Endodermal cell (in vitro differentiated cells): ENCODE data around the gene RUBCNL. TPM values are rescaled to one million over a fixed set of nuclear protein-coding genes. Genes with fewer than 3 reads are reported as not detected.

Source experiments
- DNase-seq: peaks from one replicate; pipeline ENCODE4 v3.0.0-alpha.2; 2017
- H3K27ac ChIP-seq: 2 replicates; pipeline ENCODE4 v1.5.1; 2013; ENCODE audit warnings: mild to moderate bottlenecking, low read depth, low read length, moderate library complexity
- H3K27me3 ChIP-seq: 2 replicates; pipeline ENCODE4 v1.6.1; 2013; ENCODE audit warnings: mild to moderate bottlenecking, low read length, moderate library complexity; ENCODE audit not compliant: insufficient read depth, control insufficient read depth, poor library complexity, severe bottlenecking
- H3K36me3 ChIP-seq: 2 replicates; pipeline ENCODE4 v1.7.0; 2013; ENCODE audit warnings: mild to moderate bottlenecking, low read length, moderate library complexity; ENCODE audit not compliant: control insufficient read depth, insufficient read depth
- H3K4me1 ChIP-seq: one replicate; pipeline ENCODE4 v1.7.0; 2013; ENCODE audit warnings: low read length; ENCODE audit not compliant: control insufficient read depth, insufficient read depth
- H3K4me3 ChIP-seq: 2 replicates; pipeline ENCODE4 v1.5.1; 2013; ENCODE audit warnings: mild to moderate bottlenecking, low read length, moderate library complexity
- H3K9ac ChIP-seq: 2 replicates; pipeline ENCODE4 v1.6.1; 2013; ENCODE audit warnings: mild to moderate bottlenecking, low read length, moderate library complexity; ENCODE audit not compliant: poor library complexity, severe bottlenecking; ENCODE audit errors: extremely low read depth
- H3K9me3 ChIP-seq: 2 replicates; pipeline ENCODE4 v1.6.1; 2013; ENCODE audit warnings: mild to moderate bottlenecking, low read length, moderate library complexity; ENCODE audit not compliant: control insufficient read depth
- H3K27ac Mint-ChIP-seq: 2 replicates; pipeline ENCODE4 v1.8.0; 2020; ENCODE audit warnings: mixed read lengths
- H3K27me3 Mint-ChIP-seq: 2 replicates; pipeline ENCODE4 v1.8.0; 2021; ENCODE audit warnings: mild to moderate bottlenecking, mixed read lengths; ENCODE audit not compliant: insufficient read depth
- H3K36me3 Mint-ChIP-seq: 2 replicates; pipeline ENCODE4 v1.8.0; 2020; ENCODE audit warnings: low read depth, mixed read lengths
- H3K4me1 Mint-ChIP-seq: 2 replicates; pipeline ENCODE4 v1.8.0; 2020; ENCODE audit warnings: mixed read lengths
- H3K4me3 Mint-ChIP-seq: 2 replicates; pipeline ENCODE4 v1.8.0; 2020; ENCODE audit warnings: mild to moderate bottlenecking, moderate library complexity, mixed read lengths
- H3K9me3 Mint-ChIP-seq: 2 replicates; pipeline ENCODE4 v1.8.0; 2020; ENCODE audit warnings: mild to moderate bottlenecking, mixed read lengths
- CTCF ChIP-seq: fragments of 200-600 bp; sonication (generic); conservative IDR thresholded peaks from 2 replicates; pipeline ENCODE4 v1.5.0; 2021; ENCODE audit warnings: antibody characterized with exemption, mild to moderate bottlenecking
- WGBS, 2 experiments: methylation state at CpG; one replicate each; pipeline versions ENCODE4 v1.1.5 to v1.1.7; 2013; ENCODE audit warnings: missing lambda C conversion rate in 2 of 2, mixed read lengths in 1 of 2; ENCODE audit not compliant: insufficient coverage in 1 of 2, insufficient read length in 1 of 2; 5-methylcytosine and 5-hydroxymethylcytosine counted together
- total RNA-seq, 2 donors: library from RNA; stranded (reverse); fragmentation: NEBNext Ultra II Directional in 1 of 2; extraction: Animal tissue kit (Norgen Biotek cat#: 25700) in 1 of 2; gene quantifications; 2 replicates in 1 of 2; 3 replicates in 1 of 2; pipeline ENCODE4 v1.2.1, GENCODE V29; 2021

RUBCNL gene
- total RNA-seq, 2 donors from 2014 or later, result 3.1 to 3.6 TPM

DNA sequence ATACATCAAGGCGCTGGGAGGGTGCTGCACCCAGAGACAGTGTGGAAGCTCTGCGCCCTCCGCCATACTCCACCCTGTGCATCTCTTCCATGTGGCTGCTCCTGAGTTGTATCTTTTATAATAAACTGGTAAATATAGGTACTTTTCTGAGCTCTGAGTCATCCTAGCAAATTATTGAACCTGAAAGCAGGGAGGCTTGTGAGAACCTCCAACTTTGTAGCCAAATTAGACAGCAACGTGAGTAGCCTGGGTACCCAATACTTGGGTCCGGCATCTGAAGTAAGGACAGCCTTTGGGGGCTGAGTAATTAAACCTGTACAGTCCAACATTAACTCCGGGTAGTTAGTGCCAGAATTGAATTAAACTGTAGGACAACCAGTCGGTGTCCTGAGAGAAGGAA, 57.4 kb downstream of the RUBCNL start:
- Mint-ChIP-seq H3K4me3 (no peak overlapping the region), H3K27me3 (peaks cover 2% of the 10 kb centered on the region), H3K27ac (no peak overlapping the region), H3K9me3 (no peaks in the 10 kb centered on the region), H3K36me3 (no peaks in the 10 kb centered on the region), H3K4me1 (peaks cover 4% of the 10 kb centered on the region)
- no peak overlapping the region for H3K4me3 ChIP-seq
- no peaks in the 10 kb centered on the region for H3K36me3 ChIP-seq
- TF ChIP-seq CTCF, result no peak
- no peak overlapping the region for H3K27ac ChIP-seq
- no peaks in the 10 kb centered on the region for H3K9me3 ChIP-seq
- H3K4me1 ChIP-seq, result no peaks in the 10 kb centered on the region
- WGBS, 2 experiments, result 89 to 100% methylated on average over 3 to 7 of the region's 7 CpGs
- peaks cover 7% of the 10 kb centered on the region for H3K27me3 ChIP-seq
- no peak overlapping the region for H3K9ac ChIP-seq
- no peak for DNase-seq

GRCh38 chr13:46327246-46327645, 59.8 kb downstream of the RUBCNL start:
- H3K36me3 ChIP-seq, result no peaks in the 10 kb centered on the region
- Mint-ChIP-seq H3K4me1 (peaks cover 4% of the 10 kb centered on the region), H3K9me3 (no peaks in the 10 kb centered on the region), H3K27me3 (peaks cover 2% of the 10 kb centered on the region), H3K36me3 (no peaks in the 10 kb centered on the region), H3K4me3 (no peak overlapping the region), H3K27ac (no peak overlapping the region)
- WGBS, 2 experiments, result 88 to 100% methylated on average over 1 of the region's 1 CpG
- H3K9ac ChIP-seq, result no peak overlapping the region
- no peaks in the 10 kb centered on the region for H3K4me1 ChIP-seq
- H3K9me3 ChIP-seq, result no peaks in the 10 kb centered on the region
- no peak for TF ChIP-seq CTCF
- H3K27ac ChIP-seq, result no peak overlapping the region
- DNase-seq, result no peak
- peaks cover 7% of the 10 kb centered on the region for H3K27me3 ChIP-seq
- H3K4me3 ChIP-seq, result no peak overlapping the region

- 90 to 93% methylated on average over 4 to 5 of the region's 5 CpGs for WGBS, 2 experiments
Measured at GRCh38 chr13:46324976-46325375, 62.1 kb downstream of the RUBCNL start.

More at GRCh38 chr13:46324976-46325375, 62.1 kb downstream of the RUBCNL start:
- no peak overlapping the region for H3K27ac Mint-ChIP-seq
- H3K27ac ChIP-seq, result no peak overlapping the region
- DNase-seq, result no peak
- no peaks in the 10 kb centered on the region for H3K27me3 ChIP-seq
- no peak overlapping the region for H3K4me3 Mint-ChIP-seq
- H3K36me3 Mint-ChIP-seq, result no peaks in the 10 kb centered on the region
- no peak for TF ChIP-seq CTCF
- H3K9me3 ChIP-seq, result no peaks in the 10 kb centered on the region
- H3K4me3 ChIP-seq, result no peak overlapping the region
- no peak overlapping the region for H3K9ac ChIP-seq
- H3K9me3 Mint-ChIP-seq, result no peaks in the 10 kb centered on the region
- no peaks in the 10 kb centered on the region for H3K4me1 ChIP-seq
- peaks cover 2% of the 10 kb centered on the region for H3K27me3 Mint-ChIP-seq
- no peaks in the 10 kb centered on the region for H3K36me3 ChIP-seq
- H3K4me1 Mint-ChIP-seq, result peaks cover 12% of the 10 kb centered on the region
